ENCODE data around the gene PLXNA4. TPM values are rescaled to one million over a fixed set of nuclear protein-coding genes. Genes with fewer than 3 reads are reported as not detected.

The PLXNA4 gene
- total and polyA plus RNA-seq, 2 donors: 1.6 to 6.5 TPM

DNA sequence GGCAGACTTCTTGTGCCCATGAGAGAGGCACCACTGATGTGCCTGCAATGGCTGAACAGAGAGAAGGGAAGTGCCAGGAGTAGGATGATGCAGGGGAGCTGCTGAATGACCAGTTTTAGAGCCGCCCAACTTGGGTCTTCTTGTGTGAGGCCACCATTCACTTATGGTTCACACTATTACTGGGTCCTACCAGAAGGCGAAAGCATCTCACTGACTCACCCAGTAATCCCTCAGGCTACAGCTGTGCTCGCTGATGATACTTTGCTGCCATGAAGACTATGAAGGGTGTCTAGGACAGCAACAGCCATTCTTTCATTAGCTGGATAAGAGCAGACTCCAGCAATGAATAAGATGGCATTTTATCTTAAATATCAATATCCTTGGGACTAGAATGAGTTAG, 47.6 kb downstream of the PLXNA4 start:
- 94% methylated on average over 3 of the region's 3 CpGs for WGBS
- H3K27ac ChIP-seq (ENCODE audit: low read depth): no peak overlapping the region
- no peak for DNase-seq (ENCODE audit: extremely low spot score)
- no peaks in the 10 kb centered on the region for H3K4me1 ChIP-seq (ENCODE audit: insufficient read depth)
- no peak overlapping the region for H3K4me3 ChIP-seq (ENCODE audit: low read depth, low read length)
- H3K36me3 ChIP-seq (ENCODE audit: insufficient read depth): no peaks in the 10 kb centered on the region

DNA sequence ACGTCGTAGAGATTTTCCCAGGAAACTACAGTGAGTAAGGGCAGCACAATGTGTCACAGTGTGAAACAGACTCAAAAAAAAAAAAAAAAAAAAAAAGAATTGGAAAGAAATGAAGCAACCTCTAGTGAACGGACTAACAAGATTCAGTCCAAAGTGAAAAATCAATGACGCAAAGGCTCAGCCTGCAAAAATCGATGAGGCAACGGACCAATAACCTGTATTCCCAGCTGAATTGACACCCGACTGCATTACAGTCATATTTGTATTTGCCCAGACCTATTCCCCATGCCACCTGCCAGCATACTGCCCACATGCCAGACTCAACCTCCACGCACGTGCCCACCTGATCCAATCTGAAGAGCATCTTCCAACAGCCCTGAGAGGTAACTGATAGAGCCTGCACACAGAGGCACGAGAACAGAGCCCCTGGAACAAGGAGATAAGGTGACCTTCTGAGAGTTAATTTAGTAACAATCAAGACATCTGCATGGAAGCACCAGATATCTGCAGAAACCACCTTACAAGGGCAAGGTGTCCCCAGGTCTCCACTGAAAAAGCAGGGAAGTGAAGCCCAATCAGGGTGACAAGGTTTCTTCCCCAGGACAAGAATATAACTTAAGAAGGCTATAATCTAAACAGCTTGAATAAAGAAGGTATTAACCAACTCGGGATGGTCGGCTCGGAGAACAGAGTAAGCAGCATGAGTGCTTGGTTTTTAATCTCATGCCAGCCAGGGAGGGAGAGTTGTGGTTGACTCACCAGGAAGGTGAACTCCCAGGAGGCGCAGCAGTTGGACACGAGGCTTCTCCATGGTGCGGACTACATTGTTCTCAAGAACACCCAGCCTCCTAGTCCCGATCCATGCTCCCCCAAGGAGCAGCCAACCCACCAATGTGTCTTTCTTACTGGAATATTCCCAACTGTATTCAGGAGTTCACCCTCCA, 48.5 kb downstream of the PLXNA4 start:
- Histone ChIP-seq H3K4me3 (ENCODE audit: low read depth, low read length) (no peak overlapping the region), H3K27ac (ENCODE audit: low read depth) (no peak overlapping the region), H3K4me1 (ENCODE audit: insufficient read depth) (no peaks in the 10 kb centered on the region), H3K36me3 (ENCODE audit: insufficient read depth) (no peaks in the 10 kb centered on the region)
- no peak for DNase-seq (ENCODE audit: extremely low spot score)
- WGBS: 93% methylated on average over 17 of the region's 17 CpGs

GRCh38 chr7:132526111-132526740, 50.0 kb downstream of the PLXNA4 start:
- DNase-seq (ENCODE audit: extremely low spot score): no peak
- no peaks in the 10 kb centered on the region for H3K4me1 ChIP-seq (ENCODE audit: insufficient read depth)
- H3K4me3 ChIP-seq (ENCODE audit: low read depth, low read length): no peak overlapping the region
- WGBS: 91% methylated on average over 7 of the region's 7 CpGs
- no peaks in the 10 kb centered on the region for H3K36me3 ChIP-seq (ENCODE audit: insufficient read depth)
- H3K27ac ChIP-seq (ENCODE audit: low read depth): no peak overlapping the region

DNA sequence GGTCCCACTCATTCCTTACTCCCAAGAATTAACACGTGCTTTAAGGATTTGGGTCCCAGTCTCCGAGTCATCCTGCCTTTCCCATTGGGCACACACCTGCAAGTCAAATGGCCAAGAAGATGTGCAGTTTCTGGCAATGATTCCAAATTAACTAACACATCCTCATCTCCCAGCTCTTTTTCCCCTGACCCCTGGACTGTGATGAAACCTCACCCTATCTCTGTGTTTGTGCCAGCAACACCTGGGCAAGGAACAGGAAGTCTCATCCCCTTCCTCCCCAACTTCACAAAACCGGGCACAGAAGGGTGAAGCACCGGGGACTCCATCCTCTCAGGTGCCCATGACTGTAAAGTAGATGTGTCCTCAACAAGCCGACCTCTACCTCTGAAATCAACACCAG, 54.8 kb downstream of the PLXNA4 start:
- 81% methylated on average over 5 of the region's 5 CpGs for WGBS
- Histone ChIP-seq H3K4me3 (ENCODE audit: low read depth, low read length) (no peak overlapping the region), H3K36me3 (ENCODE audit: insufficient read depth) (no peaks in the 10 kb centered on the region), H3K27ac (ENCODE audit: low read depth) (no peak overlapping the region), H3K4me1 (ENCODE audit: insufficient read depth) (no peaks in the 10 kb centered on the region)
- no peak for DNase-seq (ENCODE audit: extremely low spot score)

DNA sequence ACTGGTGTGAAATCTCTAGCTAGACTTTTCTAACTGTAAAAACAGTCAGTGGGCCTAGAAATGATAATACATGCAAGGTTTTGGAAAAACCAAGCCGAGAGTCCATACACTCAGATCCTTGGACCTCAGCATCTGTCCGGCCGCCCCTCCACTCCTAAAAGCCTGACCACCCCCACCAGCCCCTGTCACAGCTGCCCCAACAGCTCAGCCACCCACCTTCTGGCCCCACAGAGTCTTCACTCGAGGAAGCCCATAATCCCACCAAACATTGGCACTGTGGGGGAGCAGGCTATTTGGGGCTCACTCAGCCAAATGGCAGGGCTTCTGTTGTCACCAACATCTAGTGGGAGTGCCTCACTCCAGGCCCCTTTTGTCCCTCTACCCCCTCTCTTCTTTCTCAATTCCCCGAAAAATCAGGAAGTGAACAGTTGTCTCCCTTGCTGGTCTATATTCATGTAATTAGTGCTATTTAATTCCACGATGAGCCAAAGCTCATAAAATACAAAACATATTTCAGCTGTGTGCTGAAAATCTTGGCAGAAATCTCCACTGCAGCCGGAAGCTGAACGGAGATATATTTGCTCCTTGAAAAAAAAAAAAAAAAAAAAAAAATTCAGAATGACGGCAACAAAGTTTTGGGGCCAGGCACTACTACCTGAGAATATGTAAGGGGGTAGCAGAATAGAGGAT, 55.5 kb downstream of the PLXNA4 start:
- Histone ChIP-seq H3K4me1 (ENCODE audit: insufficient read depth) (no peaks in the 10 kb centered on the region), H3K27ac (ENCODE audit: low read depth) (no peak overlapping the region), H3K36me3 (ENCODE audit: insufficient read depth) (no peaks in the 10 kb centered on the region), H3K4me3 (ENCODE audit: low read depth, low read length) (no peak overlapping the region)
- WGBS: 56% methylated on average over 9 of the region's 9 CpGs
- DNase-seq (ENCODE audit: extremely low spot score): no peak

GRCh38 chr7:132519936-132520335, 56.3 kb downstream of the PLXNA4 start:
- Histone ChIP-seq H3K4me3 (ENCODE audit: low read depth, low read length) (no peak overlapping the region), H3K4me1 (ENCODE audit: insufficient read depth) (no peaks in the 10 kb centered on the region), H3K27ac (ENCODE audit: low read depth) (no peak overlapping the region), H3K36me3 (ENCODE audit: insufficient read depth) (no peaks in the 10 kb centered on the region)
- 60% methylated on average over 1 of the region's 1 CpG for WGBS
- no peak for DNase-seq (ENCODE audit: extremely low spot score)

DNA sequence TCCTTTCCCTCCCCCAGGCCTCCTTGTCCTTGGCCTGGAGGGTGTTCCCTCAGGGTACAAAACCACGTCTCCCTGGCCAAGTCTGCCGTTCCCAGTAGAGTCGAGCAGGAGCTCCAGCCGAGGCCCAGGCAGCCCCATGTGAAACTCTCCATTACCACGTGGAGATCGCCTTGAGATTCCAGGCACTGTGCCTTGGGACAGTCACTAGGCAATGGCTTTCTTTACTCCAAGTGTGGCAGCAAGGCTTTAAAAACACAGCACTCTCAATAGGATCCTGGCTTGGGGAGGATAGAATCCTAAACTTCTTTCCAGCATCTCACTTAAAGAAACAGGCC, 57.5 kb downstream of the PLXNA4 start:
- H3K27ac ChIP-seq (ENCODE audit: low read depth): no peak overlapping the region
- WGBS: 74% methylated on average over 6 of the region's 6 CpGs
- no peak for DNase-seq (ENCODE audit: extremely low spot score)
- no peaks in the 10 kb centered on the region for H3K36me3 ChIP-seq (ENCODE audit: insufficient read depth)
- no peaks in the 10 kb centered on the region for H3K4me1 ChIP-seq (ENCODE audit: insufficient read depth)
- no peak overlapping the region for H3K4me3 ChIP-seq (ENCODE audit: low read depth, low read length)

GRCh38 chr7:132518102-132518838, 58.0 kb downstream of the PLXNA4 start:
- 85% methylated on average over 11 of the region's 11 CpGs for WGBS
- no peak for DNase-seq (ENCODE audit: extremely low spot score)
- H3K4me3 ChIP-seq (ENCODE audit: low read depth, low read length): no peak overlapping the region
- no peaks in the 10 kb centered on the region for H3K4me1 ChIP-seq (ENCODE audit: insufficient read depth)
- H3K27ac ChIP-seq (ENCODE audit: low read depth): no peak overlapping the region
- H3K36me3 ChIP-seq (ENCODE audit: insufficient read depth): no peaks in the 10 kb centered on the region

GRCh38 chr7:132516042-132516840, 60.0 kb downstream of the PLXNA4 start:
- Histone ChIP-seq H3K4me1 (ENCODE audit: insufficient read depth) (no peaks in the 10 kb centered on the region), H3K27ac (ENCODE audit: low read depth) (no peak overlapping the region), H3K4me3 (ENCODE audit: low read depth, low read length) (no peak overlapping the region), H3K36me3 (ENCODE audit: insufficient read depth) (no peaks in the 10 kb centered on the region)
- DNase-seq (ENCODE audit: extremely low spot score): no peak
- 68% methylated on average over 5 of the region's 5 CpGs for WGBS

DNA sequence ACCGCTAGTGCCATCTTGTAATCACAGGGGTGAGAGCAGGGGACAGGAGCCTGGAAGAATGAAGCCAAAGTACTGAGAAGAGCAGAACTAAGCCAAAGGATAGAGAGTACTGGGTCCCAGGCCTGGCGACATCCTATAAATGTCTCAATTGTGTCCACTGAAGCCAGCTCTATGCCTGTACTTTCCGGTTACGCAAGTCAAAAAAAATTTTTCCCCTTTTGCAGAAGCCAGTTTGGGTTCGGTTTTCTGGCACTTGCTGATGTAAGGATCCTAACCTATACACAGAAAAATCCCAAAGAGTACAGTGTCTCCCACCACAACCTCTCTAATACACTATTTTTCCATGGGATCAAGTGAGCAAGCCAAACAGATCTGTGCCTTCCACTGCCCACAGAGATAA, 61.1 kb downstream of the PLXNA4 start:
- no peak overlapping the region for H3K4me3 ChIP-seq (ENCODE audit: low read depth, low read length)
- no peak overlapping the region for H3K27ac ChIP-seq (ENCODE audit: low read depth)
- no peaks in the 10 kb centered on the region for H3K36me3 ChIP-seq (ENCODE audit: insufficient read depth)
- WGBS: 90% methylated on average over 5 of the region's 5 CpGs
- no peaks in the 10 kb centered on the region for H3K4me1 ChIP-seq (ENCODE audit: insufficient read depth)
- no peak for DNase-seq (ENCODE audit: extremely low spot score)

- WGBS: 94% methylated on average over 1 of the region's 1 CpG
- DNase-seq (ENCODE audit: extremely low spot score): no peak
- no peaks in the 10 kb centered on the region for H3K4me1 ChIP-seq (ENCODE audit: insufficient read depth)
- H3K4me3 ChIP-seq (ENCODE audit: low read depth, low read length): no peak overlapping the region
- no peak overlapping the region for H3K27ac ChIP-seq (ENCODE audit: low read depth)
- no peaks in the 10 kb centered on the region for H3K36me3 ChIP-seq (ENCODE audit: insufficient read depth)
Observed at GRCh38 chr7:132514430-132514829, 61.8 kb downstream of the PLXNA4 start.

GRCh38 chr7:132511921-132512320, 64.3 kb downstream of the PLXNA4 start:
- Histone ChIP-seq H3K4me1 (ENCODE audit: insufficient read depth) (no peaks in the 10 kb centered on the region), H3K4me3 (ENCODE audit: low read depth, low read length) (no peak overlapping the region), H3K27ac (ENCODE audit: low read depth) (no peak overlapping the region), H3K36me3 (ENCODE audit: insufficient read depth) (no peaks in the 10 kb centered on the region)
- 88% methylated on average over 8 of the region's 8 CpGs for WGBS
- no peak for DNase-seq (ENCODE audit: extremely low spot score)

- WGBS: 89% methylated on average over 3 of the region's 3 CpGs
- Histone ChIP-seq H3K4me3 (ENCODE audit: low read depth, low read length) (no peak overlapping the region), H3K36me3 (ENCODE audit: insufficient read depth) (no peaks in the 10 kb centered on the region), H3K4me1 (ENCODE audit: insufficient read depth) (no peaks in the 10 kb centered on the region), H3K27ac (ENCODE audit: low read depth) (no peak overlapping the region)
- no peak for DNase-seq (ENCODE audit: extremely low spot score)
Observed at GRCh38 chr7:132511387-132511786, 64.9 kb downstream of the PLXNA4 start.

All from urinary bladder (tissue), 4 donors.